BLaER1 (cell line): Measurements from ENCODE around the gene BRAT1.
A peak's percentile ranks its signal among the peaks of the same experiment; 100 is the strongest.

Experiments
- H3K27ac ChIP-seq: shearing (Covaris generic); formaldehyde crosslinking; 2 replicates; pipeline ENCODE4 v1.8.1; 2022
- H3K27me3 ChIP-seq: shearing (Covaris generic); formaldehyde crosslinking; 2 replicates; pipeline ENCODE4 v1.8.1; 2022
- H3K36me3 ChIP-seq: shearing (Covaris generic); formaldehyde crosslinking; 2 replicates; pipeline ENCODE4 v1.8.1; 2022
- H3K4me1 ChIP-seq: shearing (Covaris generic); formaldehyde crosslinking; 2 replicates; pipeline ENCODE4 v1.8.1; 2022
- H3K4me2 ChIP-seq: shearing (Covaris generic); formaldehyde crosslinking; 2 replicates; pipeline ENCODE4 v1.8.1; 2022
- H3K4me3 ChIP-seq: shearing (Covaris generic); formaldehyde crosslinking; 2 replicates; pipeline ENCODE4 v1.8.1; 2022
- H3K9ac ChIP-seq: shearing (Covaris generic); formaldehyde crosslinking; 2 replicates; pipeline ENCODE4 v1.8.1; 2022
- H3K9me3 ChIP-seq: shearing (Covaris generic); formaldehyde crosslinking; 2 replicates; pipeline ENCODE4 v1.8.1; 2022
- H4K20me1 ChIP-seq: shearing (Covaris generic); formaldehyde crosslinking; 2 replicates; pipeline ENCODE4 v1.8.1; 2022
- Cebpa-rat ChIP-seq: shearing (Covaris generic); IDR thresholded peaks from 2 replicates; pipeline ENCODE4 v1.8.1; 2022

BRAT1 gene

GRCh38 chr7:2505401-2505800 lies 49.9 kb downstream of the BRAT1 start:
- Histone ChIP-seq H3K36me3 (no peaks in the 10 kb centered on the region), H4K20me1 (no peaks in the 10 kb centered on the region), H3K4me2 (peak overlapping the region; percentile 91), H3K4me3 (no peak overlapping the region), H3K4me1 (peaks cover 99% of the 10 kb centered on the region), H3K9me3 (no peaks in the 10 kb centered on the region), H3K9ac (no peak overlapping the region), H3K27me3 (no peaks in the 10 kb centered on the region), H3K27ac (peak overlapping the region; percentile 97)
- no peak for TF ChIP-seq Cebpa-rat

DNA sequence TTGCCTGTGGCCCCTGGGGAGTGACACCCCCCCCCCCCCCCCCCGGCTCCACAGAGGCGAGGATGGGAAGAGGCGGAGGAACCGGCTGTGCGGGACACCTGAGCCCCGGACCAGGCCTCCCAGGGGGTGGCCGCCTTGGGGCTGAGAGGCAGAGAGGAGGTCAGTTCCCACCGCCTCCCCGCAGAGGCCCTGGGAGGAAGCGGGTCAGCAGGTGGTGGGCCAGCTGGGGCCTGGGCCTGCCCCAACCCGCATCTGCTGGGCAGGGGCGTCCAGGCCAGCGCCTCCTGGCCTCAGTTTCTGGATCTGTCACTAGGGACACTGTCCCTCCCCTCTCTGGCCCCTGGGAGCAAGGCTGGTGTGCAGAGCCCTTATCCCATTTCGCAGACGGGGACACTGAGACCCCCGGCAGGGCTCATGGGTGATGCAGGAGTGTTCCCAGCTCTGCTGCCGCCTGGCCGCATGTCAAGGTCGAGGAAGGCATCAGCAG lies 50.4 kb downstream of the BRAT1 start:
- Histone ChIP-seq H3K9ac (peak overlapping the region; percentile 19; the same call in 1 of the 2 replicates), H4K20me1 (no peaks in the 10 kb centered on the region), H3K27me3 (no peaks in the 10 kb centered on the region), H3K9me3 (no peaks in the 10 kb centered on the region), H3K36me3 (no peaks in the 10 kb centered on the region), H3K4me2 (peak overlapping the region; percentile 91), H3K4me1 (peaks cover 99% of the 10 kb centered on the region), H3K27ac (0 out of 2 replicates have a peak overlapping the region, but pooled peaks have one; percentile 56), H3K4me3 (no peak overlapping the region)
- no peak for TF ChIP-seq Cebpa-rat

DNA sequence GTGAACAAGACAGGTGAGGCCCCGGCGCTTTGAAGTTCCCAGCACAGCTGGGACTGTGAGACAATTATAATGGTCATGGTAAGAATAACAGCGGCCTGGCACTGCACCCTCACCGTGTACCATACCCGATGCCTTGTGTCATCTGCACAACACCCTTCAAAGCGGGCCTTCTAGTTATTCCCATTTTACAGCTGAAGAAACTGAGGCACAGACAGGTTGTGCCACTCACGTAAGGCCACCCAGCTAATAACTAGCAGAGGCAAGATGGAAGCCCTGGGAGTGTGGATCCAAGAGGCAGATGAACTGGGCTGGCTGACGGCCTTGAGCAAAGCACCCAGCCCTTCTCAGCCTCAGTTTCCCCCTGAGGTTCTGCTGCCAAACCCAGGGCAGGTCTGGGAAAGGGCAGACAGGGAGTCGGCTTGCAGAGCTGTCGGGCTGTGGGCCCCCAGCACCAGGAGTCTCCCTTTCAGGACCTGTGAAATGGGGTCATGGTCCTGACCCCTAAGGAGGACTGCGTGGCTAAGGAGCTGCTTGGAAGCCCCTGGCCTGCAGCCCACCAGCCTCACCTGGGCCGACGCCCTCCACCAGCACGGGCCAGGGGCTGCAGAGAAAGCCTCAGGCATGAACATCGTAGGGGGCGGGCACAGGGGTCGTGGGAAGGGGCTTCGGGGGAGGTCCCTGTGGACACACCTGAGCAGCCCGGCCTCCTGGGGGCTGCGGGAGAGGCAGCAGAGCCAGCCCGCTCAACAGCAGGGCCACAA lies 51.0 kb downstream of the BRAT1 start:
- Histone ChIP-seq H3K4me2 (peak overlapping the region; percentile 91), H3K27me3 (no peaks in the 10 kb centered on the region), H3K36me3 (no peaks in the 10 kb centered on the region), H3K9me3 (no peaks in the 10 kb centered on the region), H4K20me1 (no peaks in the 10 kb centered on the region), H3K4me3 (no peak overlapping the region), H3K4me1 (peaks cover 98% of the 10 kb centered on the region), H3K27ac (peak overlapping the region; percentile 56; the same call in 1 of the 2 replicates), H3K9ac (peak overlapping the region; percentile 22; the same call in 1 of the 2 replicates)
- no peak for TF ChIP-seq Cebpa-rat

GRCh38 chr7:2503056-2503941 lies 52.0 kb downstream of the BRAT1 start:
- Histone ChIP-seq H3K9ac (peak overlapping the region; percentile 22; the same call in 1 of the 2 replicates), H3K36me3 (no peaks in the 10 kb centered on the region), H4K20me1 (no peaks in the 10 kb centered on the region), H3K9me3 (no peaks in the 10 kb centered on the region), H3K4me3 (no peak overlapping the region), H3K27ac (peak overlapping the region; percentile 56), H3K27me3 (no peaks in the 10 kb centered on the region), H3K4me1 (peaks cover 99% of the 10 kb centered on the region), H3K4me2 (peak overlapping the region; percentile 91)
- no peak for TF ChIP-seq Cebpa-rat

GRCh38 chr7:2502647-2502966 lies 52.7 kb downstream of the BRAT1 start:
- H3K27me3 ChIP-seq, result no peaks in the 10 kb centered on the region
- no peaks in the 10 kb centered on the region for H3K9me3 ChIP-seq
- H3K27ac ChIP-seq, result peak overlapping the region; percentile 51; the same call in 1 of the 2 replicates
- no peak for TF ChIP-seq Cebpa-rat
- no peak overlapping the region for H3K9ac ChIP-seq
- peaks cover 99% of the 10 kb centered on the region for H3K4me1 ChIP-seq
- H3K4me3 ChIP-seq, result no peak overlapping the region
- H3K36me3 ChIP-seq, result no peaks in the 10 kb centered on the region
- H3K4me2 ChIP-seq, result peak overlapping the region; percentile 91
- H4K20me1 ChIP-seq, result no peaks in the 10 kb centered on the region

- Histone ChIP-seq H3K4me2 (peak overlapping the region; percentile 91), H3K4me1 (peaks cover 99% of the 10 kb centered on the region), H4K20me1 (no peaks in the 10 kb centered on the region), H3K9ac (no peak overlapping the region), H3K4me3 (no peak overlapping the region), H3K36me3 (no peaks in the 10 kb centered on the region), H3K27ac (peak overlapping the region; percentile 51), H3K9me3 (no peaks in the 10 kb centered on the region), H3K27me3 (no peaks in the 10 kb centered on the region)
- TF ChIP-seq Cebpa-rat, result no peak
Observed at GRCh38 chr7:2501947-2502646, 53.2 kb downstream of the BRAT1 start.

DNA sequence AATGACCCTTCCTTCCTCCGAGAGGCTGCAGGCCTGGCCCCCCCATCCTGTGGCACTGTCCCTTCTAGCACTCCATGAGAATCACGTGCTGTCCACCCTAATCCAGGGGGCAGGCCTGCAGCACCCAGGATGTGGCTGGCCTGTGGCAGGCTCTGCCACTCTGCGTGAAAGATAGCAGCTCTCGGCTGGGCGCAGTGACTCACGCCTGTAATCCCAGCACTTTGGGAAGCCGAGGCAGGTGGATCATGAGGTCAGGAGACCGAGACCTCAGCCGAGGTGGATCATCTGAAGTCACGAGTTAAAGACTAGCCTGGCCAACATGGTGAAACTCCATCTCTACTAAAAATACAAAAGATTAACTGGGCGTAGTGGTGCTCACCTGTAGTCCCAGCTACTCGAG lies 54.6 kb downstream of the BRAT1 start:
- no peak for TF ChIP-seq Cebpa-rat
- Histone ChIP-seq H3K9me3 (no peaks in the 10 kb centered on the region), H3K4me2 (peak overlapping the region; percentile 91), H3K4me1 (peaks cover 99% of the 10 kb centered on the region), H3K27ac (peak overlapping the region; percentile 68), H3K36me3 (no peaks in the 10 kb centered on the region), H3K27me3 (no peaks in the 10 kb centered on the region), H3K4me3 (no peak overlapping the region), H4K20me1 (no peaks in the 10 kb centered on the region), H3K9ac (peak overlapping the region; percentile 20; the same call in 1 of the 2 replicates)

DNA sequence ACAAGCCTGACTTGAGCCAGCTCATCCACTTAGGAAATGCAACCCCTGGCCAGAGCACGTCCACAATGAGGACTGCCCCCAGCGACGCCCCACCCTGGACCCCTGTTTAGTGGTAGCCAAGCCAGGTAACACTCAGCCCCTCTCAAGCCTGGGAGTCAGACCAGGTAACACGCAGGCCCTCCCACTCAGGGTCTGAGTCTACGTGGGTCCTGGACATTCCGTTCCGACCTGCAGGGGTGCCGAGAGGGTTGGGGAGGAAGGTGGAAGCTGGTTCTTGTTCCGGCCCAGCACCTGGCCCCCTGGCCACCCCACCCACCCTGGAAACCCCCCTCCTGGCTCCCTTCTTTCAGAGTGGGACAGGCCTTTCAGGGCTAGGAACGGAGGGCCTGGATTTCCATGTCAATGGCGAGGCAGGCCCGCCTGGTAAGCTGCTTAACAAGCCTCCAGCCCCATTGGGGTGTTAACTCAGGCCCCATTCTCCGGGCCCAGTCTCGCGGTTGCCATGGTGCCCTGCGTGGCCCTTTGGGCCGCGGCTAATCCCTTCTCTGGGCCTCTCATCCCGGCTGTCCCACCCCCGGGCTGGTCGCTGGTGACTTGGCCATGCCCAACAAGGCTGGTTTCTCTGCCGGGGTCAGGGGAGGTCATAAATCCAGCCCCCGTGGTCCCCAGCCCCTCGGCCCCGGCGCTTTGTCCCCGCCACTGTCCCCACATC lies 55.4 kb downstream of the BRAT1 start:
- no peak for TF ChIP-seq Cebpa-rat
- Histone ChIP-seq H4K20me1 (no peaks in the 10 kb centered on the region), H3K4me2 (peak overlapping the region; percentile 91), H3K27ac (peak overlapping the region; percentile 87), H3K4me3 (no peak overlapping the region), H3K4me1 (peaks cover 99% of the 10 kb centered on the region), H3K27me3 (no peaks in the 10 kb centered on the region), H3K36me3 (no peaks in the 10 kb centered on the region), H3K9ac (peak overlapping the region; percentile 36; the same call in 1 of the 2 replicates), H3K9me3 (no peaks in the 10 kb centered on the region)

DNA sequence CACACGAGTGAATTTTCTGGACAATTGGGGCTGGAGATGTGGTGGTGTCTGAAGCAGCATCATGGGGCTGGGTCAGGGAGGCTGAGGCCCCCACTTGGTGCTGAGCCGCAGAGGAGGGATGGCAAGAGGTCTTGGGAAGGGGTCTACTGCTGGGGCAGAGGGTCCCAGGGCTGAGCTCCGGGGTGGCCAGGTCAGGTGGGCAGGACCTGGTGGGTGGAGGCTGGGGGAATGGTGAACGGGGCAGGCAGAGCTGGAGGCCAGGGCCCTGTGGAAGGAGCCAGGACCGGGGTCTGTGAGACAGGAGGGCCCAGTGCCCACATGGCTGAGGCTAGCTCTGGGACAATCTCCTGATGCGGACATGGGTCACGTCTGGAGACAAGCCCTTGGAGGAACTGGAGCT lies 56.1 kb downstream of the BRAT1 start:
- TF ChIP-seq Cebpa-rat, result no peak
- Histone ChIP-seq H3K27ac (peak overlapping the region; percentile 87), H3K4me2 (peak overlapping the region; percentile 91), H3K9ac (peak overlapping the region; percentile 36), H3K4me1 (peaks cover 99% of the 10 kb centered on the region), H4K20me1 (no peaks in the 10 kb centered on the region), H3K36me3 (no peaks in the 10 kb centered on the region), H3K4me3 (peak overlapping the region; percentile 38; the same call in 1 of the 2 replicates), H3K27me3 (no peaks in the 10 kb centered on the region), H3K9me3 (no peaks in the 10 kb centered on the region)
